Medulla oblongata (tissue), 1 donor: ENCODE data around the gene HPD.
A peak's percentile ranks its signal among the peaks of the same experiment; 100 is the strongest.

Source experiments
- DNase-seq: peaks from one replicate; pipeline ENCODE4 v3.0.0-alpha.2; 2015; ENCODE audit errors: extremely low spot score

The HPD gene

DNA sequence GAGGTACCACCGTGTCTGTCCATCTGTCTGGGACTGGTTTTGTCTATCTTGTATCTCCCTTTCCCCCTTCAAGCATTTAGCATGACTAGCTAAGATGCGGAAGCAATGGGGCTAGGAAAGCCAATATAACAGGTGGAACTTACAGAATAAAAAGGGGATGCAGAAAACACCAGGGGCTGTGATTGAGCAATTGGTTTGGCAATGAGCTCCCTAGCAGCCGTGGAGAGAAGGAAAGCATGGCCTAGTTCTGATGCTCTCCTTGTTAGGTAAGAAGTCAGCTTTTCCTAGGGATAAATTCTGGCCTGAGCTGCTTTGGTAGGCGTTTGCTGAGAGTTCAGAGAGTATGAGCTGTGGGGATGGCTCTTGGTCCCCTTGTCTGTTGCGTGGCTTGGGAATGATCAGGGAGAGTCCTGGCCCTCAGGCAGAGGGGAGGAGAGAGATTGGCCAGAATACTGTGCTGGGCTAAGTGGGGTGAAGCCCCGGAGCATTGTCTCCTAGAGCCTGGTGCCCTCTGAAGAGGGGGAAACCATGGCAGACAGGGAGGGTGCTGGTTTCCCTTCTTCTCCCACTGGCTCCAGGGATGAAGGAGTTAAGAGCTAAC lies 47.7 kb downstream of the HPD start:
- no peak for DNase-seq

DNA sequence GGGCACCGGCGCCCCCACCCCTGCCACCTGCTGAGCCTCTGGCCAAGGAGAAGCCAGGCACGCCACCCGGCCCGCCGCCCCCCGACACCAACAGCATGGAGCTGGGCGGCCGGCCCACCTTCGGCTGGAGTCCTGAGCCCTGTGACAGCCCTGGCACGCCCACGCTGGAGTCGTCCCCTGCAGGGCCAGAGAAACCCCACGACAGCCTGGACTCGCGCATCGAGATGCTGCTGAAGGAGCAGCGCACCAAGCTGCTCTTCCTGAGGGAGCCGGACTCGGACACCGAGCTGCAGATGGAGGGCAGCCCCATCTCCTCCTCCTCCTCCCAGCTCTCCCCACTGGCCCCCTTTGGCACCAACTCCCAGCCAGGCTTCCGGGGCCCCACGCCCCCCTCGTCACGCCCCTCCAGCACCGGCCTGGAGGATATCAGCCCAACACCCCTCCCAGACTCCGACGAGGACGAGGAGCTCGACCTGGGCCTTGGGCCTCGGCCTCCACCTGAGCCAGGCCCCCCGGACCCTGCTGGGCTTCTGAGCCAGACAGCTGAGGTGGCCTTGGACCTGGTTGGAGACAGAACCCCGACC lies 48.3 kb downstream of the HPD start:
- DNase-seq: no peak

DNA sequence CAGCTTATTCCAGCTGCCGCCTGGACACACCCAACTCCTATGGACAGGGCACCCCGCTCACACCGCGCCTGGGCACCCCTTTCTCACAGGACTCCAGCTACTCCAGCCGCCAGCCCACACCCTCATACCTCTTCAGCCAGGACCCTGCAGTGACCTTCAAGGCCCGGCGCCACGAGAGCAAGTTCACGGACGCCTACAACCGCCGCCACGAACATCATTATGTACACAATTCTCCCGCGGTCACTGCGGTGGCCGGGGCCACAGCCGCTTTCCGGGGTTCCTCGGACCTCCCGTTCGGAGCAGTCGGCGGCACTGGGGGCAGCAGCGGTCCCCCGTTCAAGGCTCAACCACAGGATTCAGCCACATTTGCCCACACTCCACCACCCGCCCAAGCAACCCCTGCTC lies 48.9 kb downstream of the HPD start:
- DNase-seq: no peak

DNA sequence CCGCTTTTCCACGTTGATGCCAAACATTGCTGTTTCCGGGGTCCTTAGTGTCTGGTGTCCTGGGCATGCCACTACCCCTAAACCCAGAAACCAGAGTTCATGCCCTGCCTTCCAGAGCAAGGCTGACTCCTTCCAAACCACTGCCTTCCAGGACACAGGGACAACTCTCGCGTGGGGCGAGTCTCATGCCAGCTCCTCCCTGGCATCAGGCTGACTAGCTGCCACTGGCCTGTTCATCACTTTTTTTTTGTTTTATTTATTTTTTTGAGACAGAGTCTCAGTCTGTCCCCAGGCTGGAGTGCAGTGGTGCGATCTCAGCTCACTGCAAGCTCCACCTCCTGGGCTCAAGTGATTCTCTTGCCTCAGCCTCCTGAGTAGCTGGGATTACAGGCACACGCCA lies 50.0 kb downstream of the HPD start:
- DNase-seq: no peak

DNA sequence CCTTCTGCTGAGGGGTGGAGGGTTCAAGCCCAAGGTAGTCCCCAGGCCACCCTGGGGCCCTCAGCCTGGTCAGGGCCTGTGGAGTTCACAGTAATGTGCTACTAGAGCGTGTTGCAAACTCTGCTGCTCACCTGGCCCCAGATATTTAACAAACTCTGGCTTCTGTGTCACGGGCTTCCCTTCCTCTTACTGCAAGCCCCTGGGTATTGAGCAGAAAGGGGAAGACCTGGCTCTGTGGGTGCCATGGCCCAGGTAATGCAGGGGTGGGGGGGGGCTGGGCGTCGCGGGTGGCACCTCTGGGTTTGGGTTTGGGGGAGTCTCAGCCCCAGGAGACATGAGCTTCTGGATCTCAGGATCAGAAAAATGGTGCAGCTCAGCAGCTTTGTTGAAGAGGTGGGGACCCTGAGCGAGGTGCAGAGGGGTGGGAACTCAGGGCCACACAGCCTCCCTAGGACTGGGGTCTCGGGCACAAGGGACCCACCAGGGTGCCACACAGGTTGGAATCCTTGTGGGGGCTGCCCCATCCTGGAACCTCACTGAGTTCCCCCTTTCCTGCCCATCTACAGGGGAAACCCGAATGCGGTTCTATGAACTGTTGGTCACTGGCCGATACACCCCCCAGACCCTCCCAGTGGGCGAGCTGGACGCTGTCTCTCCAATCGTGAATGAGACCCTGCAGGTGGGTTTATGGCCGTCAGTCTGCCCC lies 50.9 kb downstream of the HPD start:
- DNase-seq: no peak

DNA sequence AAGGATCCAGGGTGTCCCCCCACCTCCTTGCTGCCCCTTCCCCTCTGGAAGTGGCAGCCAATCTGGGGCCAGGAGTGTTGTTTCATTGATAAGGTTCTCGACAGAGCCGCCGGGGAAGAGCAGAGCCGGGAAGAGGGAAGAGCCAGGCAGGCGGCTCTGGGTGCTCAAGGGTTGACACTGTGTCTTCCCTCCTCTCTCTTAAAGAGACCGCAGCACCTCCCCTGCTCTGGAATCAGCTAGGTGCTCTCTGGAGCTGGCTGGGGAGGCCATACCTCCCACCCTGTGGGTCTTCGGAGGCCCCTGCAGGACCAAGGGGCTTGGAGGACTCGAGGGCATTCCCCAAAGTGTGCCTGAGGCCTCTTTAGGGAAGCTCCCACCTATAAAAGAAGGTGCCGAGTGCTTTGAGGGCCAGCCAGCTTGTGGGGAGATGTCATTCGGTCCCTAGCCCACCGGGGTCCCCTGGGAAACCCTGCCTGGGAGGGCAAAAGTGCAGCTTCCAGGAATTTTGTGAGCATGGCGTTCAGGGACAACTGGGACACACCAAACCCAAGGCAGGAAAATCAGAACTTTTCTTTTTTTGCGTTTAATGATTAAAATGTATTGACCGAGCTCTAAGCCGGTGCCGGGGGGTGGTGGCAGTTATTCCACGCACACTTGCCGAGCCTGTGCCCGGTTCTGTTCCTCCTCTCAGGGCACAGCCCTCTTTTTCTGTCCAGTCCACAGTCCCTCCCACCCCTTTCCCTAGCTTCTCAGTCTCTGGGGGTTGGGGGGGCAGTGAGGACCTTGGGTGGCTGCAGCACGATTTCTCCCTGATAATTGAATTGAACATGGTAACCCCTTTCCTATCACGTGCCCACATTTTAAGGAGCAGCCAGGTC lies 51.9 kb downstream of the HPD start:
- DNase-seq: peak; percentile 25

DNA sequence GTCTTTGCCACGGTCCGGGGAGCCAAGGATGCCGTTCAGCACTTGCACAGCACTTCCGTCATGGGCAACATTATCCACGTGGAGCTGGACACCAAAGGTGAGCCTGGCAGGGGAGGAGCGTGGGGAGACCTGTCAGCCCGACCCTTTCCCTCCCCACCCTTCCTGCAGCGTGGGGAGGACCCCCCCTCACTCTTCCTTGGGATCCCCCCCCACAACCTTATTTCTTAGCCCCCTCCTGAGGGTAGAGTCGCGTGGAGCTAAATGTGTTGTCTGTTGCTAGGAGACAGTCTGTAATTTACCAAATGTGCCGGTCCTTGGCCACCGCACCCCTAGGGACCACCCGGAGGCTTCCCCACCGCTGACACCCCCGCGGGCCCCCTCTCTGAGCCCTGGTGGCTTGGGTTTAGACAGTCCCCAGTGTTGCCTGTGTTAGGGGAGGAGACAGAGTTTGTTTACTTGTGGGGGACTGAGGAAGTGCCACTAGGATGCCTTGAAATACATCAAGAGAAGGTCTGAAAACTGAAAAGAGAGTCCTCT lies 52.6 kb downstream of the HPD start:
- no peak for DNase-seq

DNA sequence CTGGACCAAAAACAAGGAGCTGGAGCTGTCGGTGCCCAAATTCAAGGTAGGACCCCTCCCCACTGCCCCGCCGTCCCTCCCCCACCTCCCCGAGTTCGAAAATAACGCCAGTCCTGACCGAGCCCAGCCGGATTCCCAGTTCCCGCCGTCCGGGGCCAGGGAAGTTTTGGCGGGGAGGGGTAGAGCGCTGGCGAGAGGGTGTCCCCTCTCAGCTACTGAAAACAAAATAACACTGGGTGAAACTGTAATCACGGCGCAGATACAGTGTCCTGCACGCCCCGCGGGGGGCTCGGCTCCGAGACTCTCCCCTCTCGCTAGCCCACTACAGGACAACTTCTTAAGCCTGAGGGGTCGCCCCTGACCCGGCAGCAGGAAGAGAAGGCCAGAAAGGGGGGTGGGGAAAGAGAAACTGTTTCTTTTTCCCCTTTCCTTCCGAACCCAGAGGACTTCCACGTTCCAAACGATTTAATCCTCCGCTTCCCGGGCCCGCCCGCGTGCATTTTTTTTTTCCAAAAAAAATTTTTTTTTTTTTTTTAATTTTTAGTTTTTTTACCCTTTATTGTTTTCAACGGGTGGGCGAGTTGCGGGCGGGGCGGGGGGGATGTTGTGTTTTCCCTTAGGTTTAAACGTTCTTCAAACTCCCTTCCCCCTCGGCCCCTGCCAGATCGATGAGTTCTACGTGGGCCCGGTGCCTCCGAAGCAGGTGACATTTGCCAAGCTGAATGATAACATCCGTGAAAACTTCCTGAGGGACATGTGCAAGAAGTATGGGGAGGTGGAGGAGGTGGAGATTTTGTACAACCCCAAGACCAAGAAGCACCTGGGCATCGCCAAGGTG lies 53.3 kb downstream of the HPD start:
- no peak for DNase-seq

DNA sequence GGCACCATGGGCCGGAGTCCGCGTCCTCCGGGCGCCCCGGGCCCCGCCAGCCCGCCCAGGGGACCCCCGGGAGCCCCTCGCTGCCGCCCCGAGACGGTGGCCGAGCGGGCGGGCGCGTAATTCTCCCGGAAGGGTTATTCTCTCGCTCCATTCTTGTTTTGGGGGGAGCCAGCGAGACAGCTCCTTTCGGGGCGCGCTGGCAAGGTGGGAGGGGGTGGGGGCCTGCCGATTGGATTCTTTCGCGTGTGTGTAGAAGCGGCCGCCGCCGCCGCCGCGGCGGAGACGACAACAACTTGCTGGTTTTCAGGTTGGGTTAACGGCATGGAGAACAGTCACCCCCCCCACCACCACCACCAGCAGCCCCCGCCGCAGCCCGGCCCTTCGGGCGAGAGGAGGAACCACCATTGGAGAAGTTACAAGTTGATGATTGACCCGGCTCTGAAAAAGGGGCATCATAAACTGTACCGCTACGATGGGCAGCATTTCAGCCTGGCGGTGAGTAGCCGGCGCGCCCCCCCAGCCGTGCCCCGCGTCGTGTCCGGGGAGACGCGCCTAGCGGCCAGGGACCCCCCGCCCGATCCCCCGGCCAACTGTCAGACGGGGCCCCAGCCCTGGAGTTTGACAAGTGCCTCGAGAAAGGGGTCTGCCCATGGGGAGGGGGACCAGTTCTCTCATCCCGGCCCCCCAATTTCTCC lies 54.1 kb downstream of the HPD start:
- peak; percentile 23 for DNase-seq

DNA sequence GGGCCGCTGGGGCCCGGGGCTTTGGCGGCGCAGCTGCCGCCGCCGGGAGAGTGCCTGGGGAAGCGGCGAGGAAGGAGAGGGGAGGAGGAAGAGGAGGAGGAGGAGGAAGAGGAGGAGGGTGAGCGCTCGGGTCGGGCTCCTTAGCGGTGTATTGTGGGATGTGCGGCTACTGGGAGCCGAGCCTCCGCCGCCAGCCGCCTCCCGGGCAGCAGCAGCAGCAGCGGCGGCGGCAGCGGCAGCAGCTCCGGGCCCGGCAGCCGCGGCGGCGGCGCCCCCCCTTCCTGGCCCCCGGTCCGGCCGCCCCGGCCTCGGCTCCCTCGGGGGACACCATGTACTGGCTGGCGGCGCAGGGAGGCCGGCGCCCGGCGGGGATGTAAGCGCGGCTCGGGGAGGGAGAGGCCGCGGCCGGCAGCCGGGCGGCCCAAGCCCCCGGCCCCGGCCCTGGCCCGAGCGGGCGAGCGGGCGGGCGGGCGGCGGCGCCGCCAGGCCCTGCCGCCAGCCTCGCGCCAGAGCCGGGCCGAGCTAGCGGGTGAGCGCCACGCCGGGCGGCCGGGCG lies 54.7 kb downstream of the HPD start, which contains the start of gene SETD1B:
SETD1B (plus strand) TSS at position 149 of the 556 bp plus-strand sequence. CDS start 729 bp downstream, outside the sequence.
- DNase-seq: peak; percentile 48

DNA sequence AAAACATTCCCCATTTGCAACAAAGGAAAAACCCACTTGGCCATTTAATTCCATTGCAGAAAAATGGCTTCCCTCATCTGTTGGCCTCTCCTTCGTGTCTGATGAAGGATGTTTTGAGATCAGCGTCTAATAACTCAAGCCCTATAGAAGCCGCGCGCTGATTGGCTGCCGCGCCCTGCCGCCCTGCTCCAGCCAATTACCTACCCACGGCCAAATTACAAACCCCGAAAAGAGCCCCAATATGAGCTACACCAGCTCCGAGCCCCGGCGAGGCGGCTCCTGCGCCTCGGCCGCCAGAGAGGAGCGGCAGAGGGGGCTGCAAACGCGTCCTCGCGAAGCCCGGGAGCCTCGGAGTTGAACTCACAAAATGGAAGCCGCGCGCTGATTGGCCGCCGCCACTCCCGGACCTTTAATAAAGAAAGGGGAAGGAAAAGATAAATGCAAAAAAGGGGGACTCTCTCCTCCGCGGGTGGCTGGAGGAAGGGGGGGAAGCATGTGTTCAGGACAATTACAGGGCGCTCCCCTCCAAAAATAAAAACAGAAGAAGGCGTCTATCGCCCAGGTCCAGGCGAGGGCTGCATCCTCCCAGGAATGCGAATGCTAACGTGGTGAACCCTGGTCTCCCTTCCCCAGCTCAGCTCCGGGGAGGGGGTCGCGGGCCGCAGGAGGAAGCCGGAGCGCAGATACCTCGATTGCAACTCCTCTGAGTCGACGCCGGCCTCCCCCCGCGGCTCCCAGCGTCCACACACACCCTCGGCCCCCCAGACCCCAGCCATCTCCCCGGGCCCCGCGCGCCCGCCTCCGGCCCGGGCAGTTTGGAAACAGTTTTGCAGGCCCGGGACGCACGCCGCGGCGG lies 55.6 kb downstream of the HPD start:
- DNase-seq: peak; percentile 96

DNA sequence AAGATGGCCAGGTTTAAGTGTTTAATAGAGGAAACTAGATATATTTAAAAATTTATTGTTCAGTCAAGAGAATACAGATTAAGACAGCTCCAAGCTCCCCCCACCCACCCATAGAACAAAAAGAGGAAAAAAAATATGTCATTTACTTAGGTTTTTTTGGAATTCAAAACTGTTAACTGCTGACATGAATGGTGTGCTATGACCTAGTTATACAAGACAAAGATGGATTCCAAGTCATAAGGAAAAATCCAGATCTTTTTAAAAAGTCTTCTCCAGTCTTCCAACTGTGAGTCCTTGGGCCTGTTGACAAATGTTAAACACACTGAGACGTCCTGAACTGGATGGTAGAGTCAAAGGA lies 56.2 kb downstream of the HPD start:
- no peak for DNase-seq

DNA sequence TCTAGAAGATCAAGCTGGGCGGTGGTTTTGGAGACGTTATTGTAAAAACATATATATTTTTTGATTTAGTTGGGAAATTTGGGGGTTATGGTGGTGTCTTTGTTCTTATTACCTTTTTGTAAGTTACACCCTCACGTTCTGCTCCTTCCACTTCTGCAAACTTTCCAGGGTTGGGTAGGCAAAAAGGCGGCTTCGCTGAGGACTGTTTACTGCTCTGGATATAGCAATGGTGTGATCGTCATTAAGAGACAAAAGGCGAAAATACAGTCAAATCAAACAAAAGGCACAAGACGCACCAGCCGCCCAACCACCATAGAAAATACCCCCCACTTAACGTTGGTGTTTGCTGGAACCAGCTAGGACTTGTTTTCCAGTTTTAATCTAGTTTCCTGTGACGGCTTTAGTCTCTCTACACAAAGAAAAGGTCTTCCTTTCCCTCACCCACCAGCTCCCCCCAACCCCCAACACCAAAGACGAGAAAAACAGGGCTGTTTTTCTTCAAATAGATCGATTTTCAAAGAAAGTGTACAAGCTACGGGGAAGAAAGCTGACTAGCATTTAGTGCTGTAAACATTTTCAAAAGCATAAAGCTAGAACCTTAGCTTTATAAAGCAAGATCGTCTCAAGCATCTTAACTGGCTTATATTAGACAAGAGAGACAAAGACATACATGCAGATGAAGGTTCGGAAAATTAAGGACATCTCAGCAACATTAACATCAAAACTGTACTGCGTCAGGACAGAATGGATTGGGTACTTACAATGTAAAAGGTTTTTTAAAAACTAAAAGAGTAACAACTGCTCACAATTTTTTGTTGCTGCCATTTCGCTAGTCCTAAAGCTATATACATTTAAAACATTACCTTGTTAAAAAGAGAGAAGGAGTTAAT lies 56.8 kb downstream of the HPD start:
- peak; percentile 64 for DNase-seq

DNA sequence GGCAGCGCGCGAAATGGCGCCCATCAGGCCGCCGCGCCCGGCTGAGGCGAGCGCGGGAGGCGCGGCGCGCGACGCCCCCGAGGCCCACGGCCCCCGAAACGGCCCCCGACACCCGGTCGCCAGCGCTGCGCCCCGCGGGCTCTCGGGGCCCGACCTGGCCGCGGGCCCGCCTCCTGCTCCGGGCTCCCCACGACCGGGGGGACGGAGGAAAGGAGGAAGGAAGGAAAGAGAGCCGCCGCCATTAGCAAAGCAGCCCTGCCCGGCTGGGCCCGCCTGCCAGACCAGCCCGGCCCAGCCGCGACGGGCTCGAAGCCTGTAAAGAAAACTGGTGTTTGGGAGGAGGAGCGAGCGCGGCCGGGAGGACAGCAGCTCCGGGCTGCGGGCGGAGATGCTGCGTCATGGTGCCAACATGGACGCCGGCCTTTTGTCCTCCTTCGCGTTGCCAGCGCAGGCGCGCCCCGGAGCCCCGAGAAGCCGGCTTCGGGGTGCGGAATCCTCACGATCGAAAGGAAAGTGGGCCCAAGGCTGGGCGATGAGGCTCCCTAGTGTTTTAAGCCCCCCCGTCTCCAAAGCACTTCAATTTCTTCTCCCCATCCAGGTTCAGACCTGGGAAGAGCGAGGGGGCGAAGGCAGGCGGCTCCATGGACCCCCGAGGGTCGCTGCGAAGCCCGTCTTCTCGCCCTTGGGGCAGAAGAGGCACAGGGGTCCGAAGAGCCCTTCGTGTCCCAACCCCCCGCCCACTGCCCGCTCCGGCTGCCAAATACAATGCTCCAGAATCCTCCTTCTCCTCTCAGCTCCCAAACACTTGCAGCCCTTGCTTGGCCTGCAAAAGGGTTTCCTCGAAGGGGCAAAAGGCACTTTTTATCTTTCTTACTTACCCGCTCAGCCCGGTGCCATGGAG lies 57.7 kb downstream of the HPD start:
- peak; percentile 72 for DNase-seq

DNA sequence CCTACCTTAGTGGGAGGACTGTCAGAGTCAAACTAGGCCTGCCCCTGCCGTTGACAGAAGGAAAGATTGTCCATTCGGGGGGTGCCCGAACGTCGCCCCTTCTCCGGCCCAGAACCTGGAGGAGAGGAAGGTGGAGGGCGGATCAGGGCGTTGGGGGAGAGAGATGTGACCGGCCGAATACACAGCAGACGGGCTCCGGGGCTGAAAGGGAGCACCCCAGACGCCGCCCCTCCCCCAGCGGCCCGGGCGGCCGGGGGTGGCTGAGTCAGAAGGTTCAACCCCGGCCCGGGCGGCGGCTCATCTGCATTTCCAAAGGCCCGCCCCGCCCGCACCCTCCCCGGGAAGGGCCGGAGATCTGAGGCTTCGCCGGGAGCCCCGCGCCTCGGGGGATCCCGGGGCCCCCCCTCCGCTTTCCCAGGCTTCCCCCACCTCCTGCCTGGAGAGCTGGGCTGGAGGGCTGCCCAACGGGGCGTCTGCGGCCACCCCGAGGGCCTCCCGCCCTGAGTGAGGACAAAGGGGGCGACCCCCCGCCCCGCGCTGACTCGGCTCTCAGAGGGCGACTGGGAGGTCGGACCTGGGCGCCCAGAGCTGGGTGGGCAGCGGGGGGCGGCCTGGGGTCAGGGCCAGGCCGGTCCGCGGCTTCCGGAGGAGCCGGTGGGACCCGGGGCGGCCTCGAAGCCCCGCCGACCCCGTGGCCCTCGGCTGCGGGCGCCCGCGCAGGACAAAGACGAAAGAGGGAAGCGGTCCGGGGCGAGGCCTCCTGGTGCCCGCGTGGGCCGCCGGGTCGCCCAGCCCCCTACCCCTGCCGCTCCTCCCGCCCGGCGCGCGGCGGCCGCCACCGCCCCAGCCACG lies 58.6 kb downstream of the HPD start:
- DNase-seq: peak; percentile 76

DNA sequence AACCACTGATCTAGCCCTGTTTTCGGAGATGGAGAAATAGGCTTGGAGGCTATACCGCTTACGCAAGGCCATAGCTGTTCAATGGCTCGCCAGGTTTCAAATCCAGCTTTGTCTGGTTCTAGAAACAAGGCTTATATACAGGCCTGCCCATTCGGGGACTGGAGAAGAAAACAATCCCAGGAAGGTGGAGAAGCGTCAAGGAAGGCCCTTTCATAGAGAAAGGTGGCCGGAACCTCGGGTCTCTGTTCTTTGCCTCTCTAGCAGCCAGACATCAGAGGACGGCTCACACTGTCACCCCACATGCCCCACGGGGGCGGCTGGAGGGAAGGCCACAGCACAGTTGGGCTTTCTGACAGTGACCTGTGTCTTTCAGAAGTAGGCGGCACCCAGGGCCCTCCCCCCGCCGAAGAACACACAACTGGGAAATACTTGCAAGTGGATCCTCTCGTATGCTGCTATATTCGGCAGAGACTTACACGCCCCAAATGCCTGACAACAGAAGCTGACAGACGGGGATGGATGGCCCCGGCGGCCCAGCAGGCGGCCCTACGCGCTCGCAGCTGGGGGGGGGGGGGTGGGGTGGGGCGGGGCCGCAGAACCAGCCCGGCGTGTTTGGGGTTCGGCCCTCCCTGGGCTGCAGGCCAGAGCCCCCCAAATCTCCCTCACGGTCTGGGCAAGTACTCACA lies 59.4 kb downstream of the HPD start:
- DNase-seq: peak; percentile 79
